SK-N-SH (cell line): ENCODE results near the gene DNAJC5.
"Not testable (repeated sequence)": the region's sequence is repeated elsewhere in the genome, so short reads cannot be mapped to it uniquely, and the experiment has no call there.

ENCODE experiments used
- CTCF ChIP-seq: fragments of 200-600 bp; sonication (generic); IDR thresholded peaks from 2 replicates; pipeline ENCODE4 v1.6.1; 2017; ENCODE audit warnings: antibody characterized with exemption, mild to moderate bottlenecking, moderate library complexity
- EZH2phosphoT487 ChIP-seq: fragments of 200-600 bp; sonication (generic); IDR thresholded peaks from 2 replicates; pipeline ENCODE4 v1.6.1; 2017; ENCODE audit warnings: low read depth, mixed run types, mild to moderate bottlenecking, antibody characterized with exemption, moderate library complexity, borderline replicate concordance
- FOSL2 ChIP-seq: IDR thresholded peaks from 2 replicates; pipeline ENCODE4 v1.4.0; 2012; ENCODE audit warnings: low read depth, mild to moderate bottlenecking, moderate library complexity, borderline replicate concordance
- FOXJ3 ChIP-seq: sonication (generic); formaldehyde crosslinking; IDR thresholded peaks from 2 replicates; pipeline ENCODE4 v1.5.1; 2020; ENCODE audit warnings: mild to moderate bottlenecking, missing genetic modification reagents
- GATA2 ChIP-seq: sonication (generic); formaldehyde crosslinking; IDR thresholded peaks from 2 replicates; pipeline ENCODE4 v1.5.0; 2020; ENCODE audit warnings: mild to moderate bottlenecking, missing genetic modification reagents
- NRF1 ChIP-seq: IDR thresholded peaks from 2 replicates; pipeline ENCODE4 v1.6.1; 2012; ENCODE audit warnings: low read depth, mild to moderate bottlenecking, low read length
- RAD21 ChIP-seq: IDR thresholded peaks from 2 replicates; pipeline ENCODE4 v1.6.1; 2012; ENCODE audit warnings: mild to moderate bottlenecking, low read length
- RCOR1 ChIP-seq: fragments of 150-350 bp; IDR thresholded peaks from 2 replicates; pipeline ENCODE4 v1.6.1; 2017; ENCODE audit warnings: antibody characterized with exemption, low read length
- REST ChIP-seq: IDR thresholded peaks from 2 replicates; pipeline ENCODE4 v1.6.1; 2012; ENCODE audit warnings: mild to moderate bottlenecking, low read depth, low read length, moderate library complexity
- RFX5 ChIP-seq: IDR thresholded peaks from 2 replicates; pipeline ENCODE4 v1.6.1; 2012; ENCODE audit warnings: mild to moderate bottlenecking, improper control_type of control experiment, low read length
- TEAD4 ChIP-seq: IDR thresholded peaks from 2 replicates; pipeline ENCODE4 v1.4.0; 2012; ENCODE audit warnings: mild to moderate bottlenecking, borderline replicate concordance; ENCODE audit not compliant: insufficient read depth
- TF ChIP-seq, protein P1 (sequence below): IDR thresholded peaks from 2 replicates; pipeline ENCODE4 v1.4.0; 2012; ENCODE audit warnings: low read depth, borderline replicate concordance
- TF ChIP-seq, protein P2 (sequence below): IDR thresholded peaks from 2 replicates; pipeline ENCODE4 v1.4.0; 2012; ENCODE audit warnings: low read depth
- TF ChIP-seq, protein P3 (sequence below): IDR thresholded peaks from 2 replicates; pipeline ENCODE4; 2012

GRCh38 chr20:63976511-63976910 is 81.6 kb downstream of the DNAJC5 start:
- not testable (repeated sequence) for TF ChIP-seq CTCF; NRF1; RFX5; RAD21; TEAD4; EZH2phosphoT487; FOSL2; RCOR1; GATA2 (CRISPR knock-in tag); FOXJ3; REST
- TF ChIP-seq, protein P1, sequence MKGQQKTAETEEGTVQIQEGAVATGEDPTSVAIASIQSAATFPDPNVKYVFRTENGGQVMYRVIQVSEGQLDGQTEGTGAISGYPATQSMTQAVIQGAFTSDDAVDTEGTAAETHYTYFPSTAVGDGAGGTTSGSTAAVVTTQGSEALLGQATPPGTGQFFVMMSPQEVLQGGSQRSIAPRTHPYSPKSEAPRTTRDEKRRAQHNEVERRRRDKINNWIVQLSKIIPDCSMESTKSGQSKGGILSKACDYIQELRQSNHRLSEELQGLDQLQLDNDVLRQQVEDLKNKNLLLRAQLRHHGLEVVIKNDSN = not testable (repeated sequence)
- TF ChIP-seq, protein P2, sequence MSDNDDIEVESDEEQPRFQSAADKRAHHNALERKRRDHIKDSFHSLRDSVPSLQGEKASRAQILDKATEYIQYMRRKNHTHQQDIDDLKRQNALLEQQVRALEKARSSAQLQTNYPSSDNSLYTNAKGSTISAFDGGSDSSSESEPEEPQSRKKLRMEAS = not testable (repeated sequence)
- TF ChIP-seq, protein P3, sequence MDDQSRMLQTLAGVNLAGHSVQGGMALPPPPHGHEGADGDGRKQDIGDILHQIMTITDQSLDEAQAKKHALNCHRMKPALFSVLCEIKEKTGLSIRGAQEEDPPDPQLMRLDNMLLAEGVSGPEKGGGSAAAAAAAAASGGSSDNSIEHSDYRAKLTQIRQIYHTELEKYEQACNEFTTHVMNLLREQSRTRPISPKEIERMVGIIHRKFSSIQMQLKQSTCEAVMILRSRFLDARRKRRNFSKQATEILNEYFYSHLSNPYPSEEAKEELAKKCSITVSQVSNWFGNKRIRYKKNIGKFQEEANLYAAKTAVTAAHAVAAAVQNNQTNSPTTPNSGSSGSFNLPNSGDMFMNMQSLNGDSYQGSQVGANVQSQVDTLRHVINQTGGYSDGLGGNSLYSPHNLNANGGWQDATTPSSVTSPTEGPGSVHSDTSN = not testable (repeated sequence)
